GM18517 (cell line): Measurements from ENCODE around the gene CD53.
"Not testable (repeated sequence)": the region's sequence is repeated elsewhere in the genome, so short reads cannot be mapped to it uniquely, and the experiment has no call there.

Experiments used
- ATAC-seq: cut with Tn5 transposase; IDR thresholded peaks from one replicate; pipeline ENCODE4 v1.9.1; 2021; ENCODE audit warnings: mild to moderate bottlenecking, moderate library complexity; ENCODE audit not compliant: unreplicated experiment

The CD53 gene

GRCh38 chr1:110914676-110915075 is 41.7 kb downstream of the CD53 start:
- no peak for ATAC-seq

- no peak for ATAC-seq
Measured at GRCh38 chr1:110915804-110916203, 42.9 kb downstream of the CD53 start.

- ATAC-seq = no peak
Measured at GRCh38 chr1:110916274-110916668, 43.3 kb downstream of the CD53 start.

- no peak for ATAC-seq
Measured at GRCh38 chr1:110916669-110917306, 43.8 kb downstream of the CD53 start.

DNA sequence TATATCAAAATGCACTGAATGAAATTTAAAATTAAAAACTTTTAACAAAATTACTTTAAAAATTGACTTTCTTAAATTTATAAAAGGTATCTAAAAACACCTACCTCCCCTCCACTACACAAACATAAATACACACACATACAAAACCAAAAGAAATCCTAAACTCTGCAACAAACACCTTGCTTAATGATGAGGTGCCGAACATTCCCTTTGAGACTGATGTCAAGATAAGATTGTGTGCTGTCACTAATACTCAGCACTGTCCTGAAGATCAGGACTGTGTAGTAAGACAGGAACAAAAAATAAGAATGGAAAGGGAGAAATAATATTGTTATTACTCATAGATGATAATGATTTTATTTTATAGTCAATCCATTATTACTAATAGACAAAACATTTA is 45.1 kb downstream of the CD53 start:
- no peak for ATAC-seq

DNA sequence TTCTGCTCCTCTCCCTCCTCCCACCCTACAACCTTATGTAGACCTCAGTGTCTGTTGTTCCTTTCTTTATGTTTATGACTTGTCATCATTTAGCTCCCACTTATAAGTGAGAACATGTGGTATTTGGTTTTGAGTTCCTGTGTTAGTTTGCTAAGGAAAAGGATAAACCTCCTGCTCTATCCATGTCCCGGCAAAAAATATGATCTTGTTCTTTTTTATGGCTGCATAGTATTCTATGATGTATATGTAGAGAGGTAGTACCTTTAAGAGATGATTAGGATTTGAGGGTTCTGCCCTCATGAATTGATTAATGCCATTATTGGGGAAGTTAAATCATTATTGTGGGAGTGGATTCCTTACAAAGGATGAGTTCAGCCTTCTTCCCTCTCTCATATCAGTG is 49.0 kb downstream of the CD53 start:
- no peak for ATAC-seq

DNA sequence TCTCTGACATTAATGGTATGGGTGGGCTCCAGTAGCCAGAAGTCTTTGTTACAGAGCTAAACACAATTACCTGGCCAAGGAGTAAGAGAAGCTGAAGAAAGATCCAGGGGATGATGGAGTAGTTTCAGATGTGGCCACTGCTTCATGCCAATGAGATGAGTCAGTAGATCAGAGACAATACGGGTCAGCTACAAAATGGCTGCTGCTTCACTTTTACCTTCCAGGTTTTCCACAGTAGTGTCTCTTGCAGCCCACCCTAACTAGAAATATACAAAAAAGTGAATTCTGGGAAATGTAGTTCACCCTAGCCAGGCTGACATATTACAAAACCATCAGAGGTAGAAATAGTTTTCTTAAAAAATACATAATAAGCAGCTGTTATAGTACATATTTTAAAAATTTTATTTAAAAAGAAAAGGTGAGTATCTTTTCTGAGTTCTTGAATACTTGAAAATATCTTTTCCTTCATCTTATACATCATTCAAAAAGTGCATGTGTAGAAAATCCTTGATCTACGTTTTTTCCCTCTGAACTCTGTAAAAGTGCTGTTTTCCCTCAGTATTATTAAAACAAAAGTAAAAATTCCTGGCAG is 54.6 kb downstream of the CD53 start:
- no peak for ATAC-seq

- ATAC-seq = no peak
Measured at GRCh38 chr1:110928191-110928590, 55.2 kb downstream of the CD53 start.

- ATAC-seq = no peak
Measured at GRCh38 chr1:110928904-110929303, 56.0 kb downstream of the CD53 start.

GRCh38 chr1:110931097-110931496 is 58.1 kb downstream of the CD53 start:
- not testable (repeated sequence) for ATAC-seq

DNA sequence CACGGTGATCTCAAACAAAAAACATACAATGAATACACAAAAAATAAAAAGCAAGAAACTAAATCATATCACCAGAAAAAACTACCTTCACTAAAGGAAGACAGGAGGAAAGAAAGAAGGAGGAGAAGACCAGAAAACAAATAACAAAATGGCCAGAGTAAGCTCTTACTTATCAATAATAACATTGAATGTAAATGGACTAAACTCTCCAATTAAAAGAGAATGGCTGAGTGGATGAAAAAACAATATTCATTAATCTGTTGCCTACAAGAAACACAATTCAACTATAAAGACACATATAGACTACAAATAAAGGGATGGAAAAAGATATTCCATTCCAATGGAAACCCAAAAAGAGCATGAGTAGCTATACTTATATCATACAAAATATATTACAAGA is 63.6 kb downstream of the CD53 start:
- no peak for ATAC-seq

DNA sequence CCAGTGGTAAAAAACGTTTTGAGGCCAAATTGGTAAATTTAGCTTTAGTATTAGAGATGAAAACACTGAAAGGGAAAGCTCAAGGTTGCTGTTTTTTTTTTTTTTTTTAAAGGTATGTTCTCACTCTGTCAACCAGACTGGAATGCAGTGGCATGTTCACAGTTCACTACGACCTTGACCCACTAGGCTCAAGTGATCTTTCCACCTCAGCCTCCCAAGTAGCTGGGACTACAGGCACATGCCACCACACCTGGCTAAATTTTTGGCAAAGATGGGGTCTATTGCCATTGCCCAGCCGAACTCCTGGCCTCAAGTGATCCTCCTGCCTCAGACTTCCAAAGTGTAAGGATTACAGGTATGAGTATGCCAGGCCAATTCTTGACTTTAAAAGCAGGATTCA is 71.9 kb downstream of the CD53 start:
- no peak for ATAC-seq

GRCh38 chr1:110945626-110946025 is 72.7 kb downstream of the CD53 start:
- ATAC-seq = no peak

DNA sequence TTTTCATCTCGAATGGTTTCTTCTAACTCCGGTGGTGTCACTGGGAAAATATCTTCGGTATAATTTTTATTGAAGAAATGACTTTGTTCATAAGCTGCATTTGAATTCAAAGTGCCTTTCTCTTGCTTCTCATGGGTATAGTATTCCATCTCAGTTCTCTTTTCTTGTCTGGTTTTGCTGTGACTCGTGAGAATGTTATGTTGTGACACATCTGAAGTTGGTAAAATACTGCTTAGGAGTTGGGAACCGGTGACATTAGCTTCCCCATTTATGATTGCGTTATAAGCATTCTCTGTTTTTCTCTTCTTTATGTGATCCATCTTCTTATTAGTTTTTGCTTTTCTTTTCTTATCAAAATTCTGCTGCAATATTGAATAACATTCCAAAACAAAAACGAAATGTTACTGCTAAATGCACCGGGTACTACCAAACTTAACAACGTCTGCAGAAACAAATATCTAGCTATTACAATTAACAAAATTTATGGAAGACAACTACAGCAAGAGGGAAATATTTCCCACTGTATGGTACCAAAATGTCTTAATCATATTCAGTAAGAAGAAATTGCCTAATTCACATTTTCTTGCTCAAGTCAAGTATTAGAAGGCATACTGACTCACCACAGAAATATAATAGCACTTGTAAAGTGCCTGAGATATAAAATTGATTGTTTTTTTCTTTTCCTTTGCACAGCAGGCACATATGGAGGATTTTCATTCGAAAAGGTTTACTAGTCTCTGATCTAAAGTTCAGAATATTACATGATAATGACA is 75.3 kb downstream of the CD53 start:
- ATAC-seq = no peak
